HepG2 (cell line): ENCODE results near the gene SRSF3. TPM values are rescaled to one million over a fixed set of nuclear protein-coding genes. Genes with fewer than 3 reads are reported as not detected.

Experiments used
- KMT2A ChIP-seq: sonication (generic); formaldehyde crosslinking; IDR thresholded peaks from 2 replicates; pipeline ENCODE4 v1.4.0; 2020; ENCODE audit warnings: missing genetic modification reagents
- SCMH1 ChIP-seq: sonication (generic); formaldehyde crosslinking; IDR thresholded peaks from 2 replicates; pipeline ENCODE4 v1.9.0; 2021; ENCODE audit warnings: missing genetic modification reagents, mild to moderate bottlenecking, borderline replicate concordance
- SP2 ChIP-seq: sonication (generic); formaldehyde crosslinking; IDR thresholded peaks from 2 replicates; pipeline ENCODE4 v1.5.1; 2020; ENCODE audit warnings: mild to moderate bottlenecking, missing genetic modification reagents
- TBL1XR1 ChIP-seq: fragments of 150-350 bp; IDR thresholded peaks from 2 replicates; pipeline ENCODE4 v1.6.1; 2014; ENCODE audit warnings: borderline replicate concordance, low read length; ENCODE audit not compliant: partially characterized antibody
- ZNF326 ChIP-seq: sonication (generic); formaldehyde crosslinking; IDR thresholded peaks from 2 replicates; pipeline ENCODE4 v1.4.0; 2020; ENCODE audit warnings: missing genetic modification reagents, borderline replicate concordance
- ZNF773 ChIP-seq: sonication (generic); formaldehyde crosslinking; IDR thresholded peaks from 2 replicates; pipeline ENCODE4 v1.4.0; 2020; ENCODE audit warnings: missing genetic modification reagents, borderline replicate concordance
- ZNF782 ChIP-seq: sonication (generic); formaldehyde crosslinking; IDR thresholded peaks from 2 replicates; pipeline ENCODE4 v1.4.0; 2020; ENCODE audit warnings: missing genetic modification reagents, mild to moderate bottlenecking, borderline replicate concordance
- ZSCAN31 ChIP-seq: sonication (generic); formaldehyde crosslinking; IDR thresholded peaks from 2 replicates; pipeline ENCODE4 v1.5.0; 2020; ENCODE audit warnings: low read depth, mild to moderate bottlenecking, missing genetic modification reagents
- polyA plus RNA-seq, 8 experiments: library from polyadenylated mRNA; depleted of rRNA in 3 of 8; stranded (reverse) in 7 of 8; unstranded in 1 of 8; fragments of >200 nt; fragmentation: Illumina TruSeq in 4 of 8; extraction: Trizol in 4 of 8; gene quantifications; 2 replicates each; pipeline versions ENCODE4 v1.2.1 to v1.2.3, GENCODE V29; 2011 to 2016; ENCODE audit warnings: low read depth in 4 of 8, missing spikeins in 1 of 8, mixed read lengths in 1 of 8; ENCODE audit not compliant: insufficient read depth in 1 of 8
- total RNA-seq, 5 experiments: library from RNA; depleted of rRNA; stranded (reverse); fragments of >200 nt; fragmentation: Illumina TruSeq; extraction: Trizol; gene quantifications; 2 replicates each; pipeline ENCODE4 v1.2.3, GENCODE V29; 2016; ENCODE audit warnings: low read depth in 1 of 5
- TF ChIP-seq, protein P1 (sequence below): sonication (generic); formaldehyde crosslinking; IDR thresholded peaks from 2 replicates; pipeline ENCODE4 v1.4.0; 2020; ENCODE audit warnings: missing genetic modification reagents

SRSF3 gene
- total and polyA plus RNA-seq, 2 of the 13 experiments (the other 11 are each of a cell fraction or from before 2014, with no cell fraction given), result 206 to 684 TPM

DNA sequence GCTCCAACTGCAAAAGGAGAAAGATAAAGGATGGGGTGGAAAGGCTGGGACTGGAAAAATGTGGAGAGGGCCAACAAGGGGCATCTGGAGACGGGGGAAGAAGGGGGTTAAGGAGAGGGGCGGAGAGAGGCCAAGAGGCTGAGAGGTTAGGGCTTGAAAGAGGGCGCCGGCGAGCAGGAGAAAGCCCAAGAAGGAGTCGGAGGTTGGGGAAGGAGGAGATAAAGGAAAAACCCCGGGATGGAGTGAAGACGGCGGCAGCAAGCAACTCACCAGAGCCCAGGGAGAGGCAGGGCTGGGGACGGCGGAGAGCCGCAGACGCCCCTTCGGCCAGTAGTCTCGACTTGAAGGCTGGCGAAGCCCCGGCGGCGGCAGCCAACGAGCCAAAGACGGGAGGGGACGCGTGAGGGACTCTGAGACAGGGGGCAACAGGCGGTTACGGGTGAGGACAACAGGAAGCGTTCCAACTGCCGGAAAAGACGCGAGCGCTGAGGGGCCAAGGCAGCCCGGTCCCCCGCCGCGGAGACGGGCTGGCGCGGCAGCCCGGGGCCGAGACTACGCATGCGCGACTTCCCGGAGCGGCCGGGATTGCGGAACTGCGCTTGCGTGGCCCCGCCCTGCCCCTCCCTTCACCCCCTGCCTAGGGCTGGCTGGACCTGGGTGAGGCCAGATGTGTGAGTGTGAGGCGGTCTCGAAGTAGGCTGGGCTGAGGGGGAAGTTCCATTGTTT lies 47.1 kb upstream of the SRSF3 start, which contains the start of gene STK38 (continued):
- TF ChIP-seq, protein P1, sequence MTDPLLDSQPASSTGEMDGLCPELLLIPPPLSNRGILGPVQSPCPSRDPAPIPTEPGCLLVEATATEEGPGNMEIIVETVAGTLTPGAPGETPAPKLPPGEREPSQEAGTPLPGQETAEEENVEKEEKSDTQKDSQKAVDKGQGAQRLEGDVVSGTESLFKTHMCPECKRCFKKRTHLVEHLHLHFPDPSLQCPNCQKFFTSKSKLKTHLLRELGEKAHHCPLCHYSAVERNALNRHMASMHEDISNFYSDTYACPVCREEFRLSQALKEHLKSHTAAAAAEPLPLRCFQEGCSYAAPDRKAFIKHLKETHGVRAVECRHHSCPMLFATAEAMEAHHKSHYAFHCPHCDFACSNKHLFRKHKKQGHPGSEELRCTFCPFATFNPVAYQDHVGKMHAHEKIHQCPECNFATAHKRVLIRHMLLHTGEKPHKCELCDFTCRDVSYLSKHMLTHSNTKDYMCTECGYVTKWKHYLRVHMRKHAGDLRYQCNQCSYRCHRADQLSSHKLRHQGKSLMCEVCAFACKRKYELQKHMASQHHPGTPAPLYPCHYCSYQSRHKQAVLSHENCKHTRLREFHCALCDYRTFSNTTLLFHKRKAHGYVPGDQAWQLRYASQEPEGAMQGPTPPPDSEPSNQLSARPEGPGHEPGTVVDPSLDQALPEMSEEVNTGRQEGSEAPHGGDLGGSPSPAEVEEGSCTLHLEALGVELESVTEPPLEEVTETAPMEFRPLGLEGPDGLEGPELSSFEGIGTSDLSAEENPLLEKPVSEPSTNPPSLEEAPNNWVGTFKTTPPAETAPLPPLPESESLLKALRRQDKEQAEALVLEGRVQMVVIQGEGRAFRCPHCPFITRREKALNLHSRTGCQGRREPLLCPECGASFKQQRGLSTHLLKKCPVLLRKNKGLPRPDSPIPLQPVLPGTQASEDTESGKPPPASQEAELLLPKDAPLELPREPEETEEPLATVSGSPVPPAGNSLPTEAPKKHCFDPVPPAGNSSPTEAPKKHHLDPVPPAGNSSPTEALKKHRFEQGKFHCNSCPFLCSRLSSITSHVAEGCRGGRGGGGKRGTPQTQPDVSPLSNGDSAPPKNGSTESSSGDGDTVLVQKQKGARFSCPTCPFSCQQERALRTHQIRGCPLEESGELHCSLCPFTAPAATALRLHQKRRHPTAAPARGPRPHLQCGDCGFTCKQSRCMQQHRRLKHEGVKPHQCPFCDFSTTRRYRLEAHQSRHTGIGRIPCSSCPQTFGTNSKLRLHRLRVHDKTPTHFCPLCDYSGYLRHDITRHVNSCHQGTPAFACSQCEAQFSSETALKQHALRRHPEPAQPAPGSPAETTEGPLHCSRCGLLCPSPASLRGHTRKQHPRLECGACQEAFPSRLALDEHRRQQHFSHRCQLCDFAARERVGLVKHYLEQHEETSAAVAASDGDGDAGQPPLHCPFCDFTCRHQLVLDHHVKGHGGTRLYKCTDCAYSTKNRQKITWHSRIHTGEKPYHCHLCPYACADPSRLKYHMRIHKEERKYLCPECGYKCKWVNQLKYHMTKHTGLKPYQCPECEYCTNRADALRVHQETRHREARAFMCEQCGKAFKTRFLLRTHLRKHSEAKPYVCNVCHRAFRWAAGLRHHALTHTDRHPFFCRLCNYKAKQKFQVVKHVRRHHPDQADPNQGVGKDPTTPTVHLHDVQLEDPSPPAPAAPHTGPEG (CRISPR knock-in tag), result peak; percentile 80; the same call in 1 of the 2 replicates
- TF ChIP-seq ZNF326 (CRISPR knock-in tag) (no peak), ZSCAN31 (CRISPR knock-in tag) (peak; percentile 92), SCMH1 (CRISPR knock-in tag) (no peak), TBL1XR1 (no peak), ZNF782 (peak; percentile 92), KMT2A (CRISPR knock-in tag) (peak; percentile 85), ZNF773 (CRISPR knock-in tag) (peak; percentile 70; the same call in 1 of the 2 replicates), SP2 (CRISPR knock-in tag) (no peak)
